H9 (cell line): Measurements from ENCODE around the gene TNFRSF19. TPM values are rescaled to one million over a fixed set of nuclear protein-coding genes. Genes with fewer than 3 reads are reported as not detected.

Experiments
- DNase-seq: peaks from one replicate; pipeline ENCODE4 v3.0.0-alpha.2; 2017
- H2AFZ ChIP-seq: one replicate; pipeline ENCODE4 v1.6.1; 2013; ENCODE audit warnings: mild to moderate bottlenecking, low read length, control low read depth, moderate library complexity
- H2AK5ac ChIP-seq: 2 replicates; pipeline ENCODE4 v1.6.1; 2013; ENCODE audit warnings: low read length, control low read depth, mixed read lengths; ENCODE audit not compliant: insufficient read length
- H2BK120ac ChIP-seq: one replicate; pipeline ENCODE4 v1.6.1; 2013; ENCODE audit warnings: low read depth, mild to moderate bottlenecking, low read length, control low read depth, inconsistent platforms; ENCODE audit not compliant: poor library complexity, severe bottlenecking
- H2BK12ac ChIP-seq: 2 replicates; pipeline ENCODE4 v1.6.1; 2013; ENCODE audit warnings: low read length, control low read depth, mixed read lengths, low read depth; ENCODE audit not compliant: insufficient read length
- H2BK15ac ChIP-seq: 2 replicates; pipeline ENCODE4 v1.6.1; 2013; ENCODE audit warnings: low read depth, low read length, control low read depth
- H2BK20ac ChIP-seq: one replicate; pipeline ENCODE4 v1.6.1; 2013; ENCODE audit warnings: low read depth, mild to moderate bottlenecking, low read length, control low read depth, inconsistent platforms; ENCODE audit not compliant: poor library complexity, severe bottlenecking
- H2BK5ac ChIP-seq: 2 replicates; pipeline ENCODE4 v1.6.1; 2013; ENCODE audit warnings: low read length, control low read depth, mixed read lengths; ENCODE audit not compliant: insufficient read length
- H3K14ac ChIP-seq: 2 replicates; pipeline ENCODE4 v1.6.1; 2013; ENCODE audit warnings: low read length, control low read depth; ENCODE audit not compliant: insufficient read depth
- H3K18ac ChIP-seq: 2 replicates; pipeline ENCODE4 v1.6.1; 2013; ENCODE audit warnings: low read depth, mild to moderate bottlenecking, mixed read lengths, low read length, control low read depth; ENCODE audit not compliant: insufficient read length
- H3K23ac ChIP-seq: 2 replicates; pipeline ENCODE4 v1.6.1; 2013; ENCODE audit warnings: low read length, control low read depth, mixed read lengths, low read depth; ENCODE audit not compliant: insufficient read length
- H3K23me2 ChIP-seq: 2 replicates; pipeline ENCODE4 v1.6.1; 2013; ENCODE audit warnings: low read depth, mild to moderate bottlenecking, mixed read lengths, low read length, control low read depth; ENCODE audit not compliant: insufficient read length, poor library complexity, severe bottlenecking
- H3K27ac ChIP-seq: 2 replicates; pipeline ENCODE4 v1.5.1; 2013; ENCODE audit warnings: low read length, control low read depth, mixed read lengths, low read depth; ENCODE audit not compliant: insufficient read length
- H3K27me3 ChIP-seq: 2 replicates; pipeline ENCODE4 v1.6.1; 2013; ENCODE audit warnings: low read length, control low read depth, inconsistent platforms; ENCODE audit not compliant: insufficient read depth
- H3K4ac ChIP-seq: 2 replicates; pipeline ENCODE4 v1.6.1; 2013; ENCODE audit warnings: low read depth, mild to moderate bottlenecking, control low read depth, inconsistent platforms, low read length, moderate library complexity
- H3K4me1 ChIP-seq: 2 replicates; pipeline ENCODE4 v1.6.1; 2013; ENCODE audit warnings: low read length, control low read depth, inconsistent platforms; ENCODE audit not compliant: insufficient read depth
- H3K4me2 ChIP-seq: 2 replicates; pipeline ENCODE4 v1.6.1; 2013; ENCODE audit warnings: low read length, control low read depth, mixed read lengths; ENCODE audit not compliant: insufficient read length, insufficient read depth
- H3K56ac ChIP-seq: 2 replicates; pipeline ENCODE4 v1.6.1; 2013; ENCODE audit warnings: low read depth, mild to moderate bottlenecking, mixed read lengths, low read length, control low read depth; ENCODE audit not compliant: insufficient read length
- H3K79me1 ChIP-seq: 2 replicates; pipeline ENCODE4 v1.6.1; 2013; ENCODE audit warnings: low read depth, mild to moderate bottlenecking, moderate library complexity, low read length, control low read depth, inconsistent platforms; ENCODE audit not compliant: insufficient read depth, poor library complexity, severe bottlenecking
- H3K79me2 ChIP-seq: 2 replicates; pipeline ENCODE4 v1.6.1; 2013; ENCODE audit warnings: low read length, control low read depth, inconsistent platforms; ENCODE audit not compliant: insufficient read depth
- H3K9ac ChIP-seq: 2 replicates; pipeline ENCODE4 v1.6.1; 2013; ENCODE audit warnings: low read length, control low read depth, mixed read lengths; ENCODE audit not compliant: insufficient read length; ENCODE audit errors: extremely low read depth
- H3K9me3 ChIP-seq: one replicate; pipeline ENCODE4 v1.6.1; 2013; ENCODE audit warnings: low read depth, low read length, inconsistent platforms; ENCODE audit not compliant: control insufficient read depth
- H3T11ph ChIP-seq: one replicate; pipeline ENCODE4 v1.6.1; 2013; ENCODE audit warnings: mild to moderate bottlenecking, low read length, control low read depth, inconsistent platforms
- H4K20me1 ChIP-seq: one replicate; pipeline ENCODE4 v1.6.1; 2013; ENCODE audit not compliant: control insufficient read depth, insufficient read length, insufficient read depth
- H4K5ac ChIP-seq: 2 replicates; pipeline ENCODE4 v1.6.1; 2013; ENCODE audit warnings: low read depth, mild to moderate bottlenecking, mixed read lengths, low read length, control low read depth; ENCODE audit not compliant: insufficient read length
- H4K8ac ChIP-seq: replicated peaks from 2 replicates; pipeline ENCODE4 v1.6.1; 2013; ENCODE audit warnings: low read length, control low read depth, mixed read lengths, low read depth; ENCODE audit not compliant: insufficient read length
- H4K91ac ChIP-seq: 2 replicates; pipeline ENCODE4 v1.6.1; 2013; ENCODE audit warnings: low read depth, mild to moderate bottlenecking, moderate library complexity, mixed read lengths, low read length, control low read depth; ENCODE audit not compliant: insufficient read length
- H3K27ac Mint-ChIP-seq, 3 experiments: 2 replicates in 2 of 3; 3 replicates in 1 of 3; pipeline ENCODE4 v1.8.0; 2020 to 2021; ENCODE audit warnings: mixed read lengths in 3 of 3, mild to moderate bottlenecking in 1 of 3, moderate library complexity in 1 of 3
- H3K27me3 Mint-ChIP-seq: 2 replicates; pipeline ENCODE4 v1.8.0; 2021; ENCODE audit warnings: low read depth, mild to moderate bottlenecking, moderate library complexity, mixed read lengths
- H3K36me3 Mint-ChIP-seq, 3 experiments: 2 replicates in 2 of 3; 3 replicates in 1 of 3; pipeline ENCODE4 v1.8.0; 2020 to 2021; ENCODE audit warnings: low read depth in 3 of 3, mixed read lengths in 3 of 3; ENCODE audit not compliant: insufficient read depth in 1 of 3
- H3K4me1 Mint-ChIP-seq, 2 experiments: 2 replicates each; pipeline ENCODE4 v1.8.0; 2020; ENCODE audit warnings: mixed read lengths in 2 of 2
- H3K4me3 Mint-ChIP-seq, 2 experiments: 2 replicates in 1 of 2; 3 replicates in 1 of 2; pipeline ENCODE4 v1.8.0; 2020 to 2021; ENCODE audit warnings: mild to moderate bottlenecking in 2 of 2, mixed read lengths in 2 of 2, moderate library complexity in 1 of 2
- H3K9me3 Mint-ChIP-seq, 2 experiments: 2 replicates in 1 of 2; 3 replicates in 1 of 2; pipeline ENCODE4 v1.8.0; 2020; ENCODE audit warnings: mild to moderate bottlenecking in 2 of 2, mixed read lengths in 2 of 2, moderate library complexity in 1 of 2
- CTCF ChIP-seq: fragments of 200-600 bp; sonication (generic); conservative IDR thresholded peaks from 3 replicates; pipeline ENCODE4 v1.8.0; 2021; ENCODE audit warnings: antibody characterized with exemption, mild to moderate bottlenecking
- WGBS: extraction: QIAGEN DNeasy Blood & Tissue Kit; methylation state at CpG from one replicate; pipeline ENCODE4 v1.1.7; 2013; ENCODE audit warnings: missing lambda C conversion rate, low lambda C conversion rate, mixed read lengths; ENCODE audit not compliant: insufficient read length; ENCODE audit errors: extremely low coverage; 5-methylcytosine and 5-hydroxymethylcytosine counted together
- total RNA-seq: library from RNA; stranded (reverse); gene quantifications from 2 replicates; pipeline ENCODE4 v1.2.1, GENCODE V29; 2021

The TNFRSF19 gene
- total RNA-seq, 1 experiment from 2014 or later, result 2.7 TPM

DNA sequence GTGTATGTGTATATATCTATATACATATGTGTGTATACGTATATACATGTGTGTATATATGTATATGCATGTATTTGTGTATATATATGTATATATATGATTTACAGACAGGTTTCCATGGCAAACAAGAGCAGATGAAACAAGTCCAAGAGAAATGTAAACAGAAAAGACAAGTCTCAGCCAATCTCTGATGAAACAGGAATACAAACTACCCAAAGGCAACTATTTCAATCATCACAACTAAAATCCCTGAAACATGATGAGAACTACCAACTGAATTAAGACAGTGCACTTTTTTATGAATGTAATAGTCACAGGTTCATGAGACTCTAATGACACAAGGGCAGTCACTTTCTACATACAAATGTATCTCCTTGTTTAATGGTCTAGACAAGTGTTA, 140.2 kb downstream of the TNFRSF19 start:
- Histone ChIP-seq H3K27me3 (no peaks in the 10 kb centered on the region), H2AFZ (no peak overlapping the region), H3K23ac (no peak overlapping the region), H4K5ac (no peak overlapping the region), H3K56ac (no peak overlapping the region), H2BK5ac (no peak overlapping the region), H2BK12ac (no peak overlapping the region), H4K20me1 (no peaks in the 10 kb centered on the region), H2BK20ac (no peak overlapping the region), H2BK120ac (no peak overlapping the region), H3K18ac (no peak overlapping the region), H2AK5ac (no peak overlapping the region), H3K27ac (no peak overlapping the region), H3K9me3 (no peaks in the 10 kb centered on the region), H3K4me1 (no peaks in the 10 kb centered on the region), H2BK15ac (no peak overlapping the region), H3K23me2 (no peaks in the 10 kb centered on the region), H3K79me2 (no peaks in the 10 kb centered on the region), H4K8ac (no peak overlapping the region), H3K14ac (no peak overlapping the region), H3K79me1 (no peaks in the 10 kb centered on the region), H3T11ph (no peak overlapping the region), H3K9ac (no peak overlapping the region), H3K4ac (no peak overlapping the region), H3K4me2 (no peak overlapping the region), H4K91ac (no peak overlapping the region)
- TF ChIP-seq CTCF, result no peak
- peaks cover 7% of the 10 kb centered on the region in 2 experiments for H3K4me1 Mint-ChIP-seq
- peaks cover 20 to 28% of the 10 kb centered on the region in 2 experiments for H3K9me3 Mint-ChIP-seq
- no peak overlapping the region for H3K4me3 Mint-ChIP-seq
- H3K27ac Mint-ChIP-seq, result no peak overlapping the region
- H3K36me3 Mint-ChIP-seq, result peaks cover 6 to 31% (median 10%) of the 10 kb centered on the region in 3 experiments; a peak in 5 of 7 replicates
- no peak for DNase-seq
- WGBS, result no CpG with 5 or more reads among the region's 1 CpG
- H3K27me3 Mint-ChIP-seq, result peaks cover 2% of the 10 kb centered on the region; the same call in 1 of the 2 replicates
